ENCODE data around the gene CSMD2.

Gene CSMD2

GRCh38 chr1:33949570-33949969 is 215.5 kb downstream of the CSMD2 start:
- no peak for DNase-seq

GRCh38 chr1:33948291-33948690 is 216.7 kb downstream of the CSMD2 start:
- no peak for DNase-seq

GRCh38 chr1:33946836-33947235 is 218.2 kb downstream of the CSMD2 start:
- no peak for DNase-seq

- DNase-seq: no peak
These were observed 220.2 kb downstream of the CSMD2 start for GRCh38 chr1:33944846-33945245.

DNA sequence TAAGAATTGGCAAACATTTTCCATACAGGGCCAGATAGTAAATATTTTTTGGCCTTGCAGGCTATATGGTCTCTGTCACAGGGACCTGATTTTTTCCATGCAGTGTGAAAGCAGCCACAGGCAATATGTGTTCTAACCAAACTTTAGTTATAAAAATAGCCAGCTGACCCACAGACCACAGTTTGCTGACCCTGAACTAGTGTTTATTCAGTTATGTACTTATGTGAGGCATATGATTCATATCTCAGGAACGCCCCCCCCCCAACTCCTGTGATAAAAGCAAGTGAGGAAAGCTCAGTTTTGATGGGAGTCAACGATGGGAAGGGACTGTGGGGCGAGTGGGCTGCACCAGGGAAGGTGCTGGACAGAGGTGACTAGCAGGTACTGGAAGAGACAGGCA is 221.1 kb downstream of the CSMD2 start:
- no peak for DNase-seq

DNA sequence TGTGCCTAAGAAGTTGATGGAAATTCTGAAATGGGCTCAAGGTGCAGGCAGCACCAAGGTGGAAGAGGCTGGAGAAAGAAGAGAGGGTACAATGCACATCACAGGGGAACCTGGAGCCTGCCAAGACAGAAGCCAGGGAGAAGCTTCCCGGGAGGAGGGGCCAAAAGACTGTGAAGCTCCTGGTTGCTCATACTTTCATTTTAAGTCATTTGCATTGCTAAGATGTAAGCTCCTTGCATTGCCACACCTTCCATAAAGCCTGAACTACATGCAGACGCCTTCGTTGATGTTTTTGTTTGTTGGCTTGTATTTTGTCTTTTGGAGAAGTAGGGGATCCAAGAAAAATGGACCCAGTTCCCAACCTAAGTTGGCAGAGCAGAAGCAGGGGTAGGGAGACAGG is 232.2 kb downstream of the CSMD2 start:
- no peak for DNase-seq

- DNase-seq: no peak
These were observed 233.9 kb downstream of the CSMD2 start for GRCh38 chr1:33931111-33931475.

DNA sequence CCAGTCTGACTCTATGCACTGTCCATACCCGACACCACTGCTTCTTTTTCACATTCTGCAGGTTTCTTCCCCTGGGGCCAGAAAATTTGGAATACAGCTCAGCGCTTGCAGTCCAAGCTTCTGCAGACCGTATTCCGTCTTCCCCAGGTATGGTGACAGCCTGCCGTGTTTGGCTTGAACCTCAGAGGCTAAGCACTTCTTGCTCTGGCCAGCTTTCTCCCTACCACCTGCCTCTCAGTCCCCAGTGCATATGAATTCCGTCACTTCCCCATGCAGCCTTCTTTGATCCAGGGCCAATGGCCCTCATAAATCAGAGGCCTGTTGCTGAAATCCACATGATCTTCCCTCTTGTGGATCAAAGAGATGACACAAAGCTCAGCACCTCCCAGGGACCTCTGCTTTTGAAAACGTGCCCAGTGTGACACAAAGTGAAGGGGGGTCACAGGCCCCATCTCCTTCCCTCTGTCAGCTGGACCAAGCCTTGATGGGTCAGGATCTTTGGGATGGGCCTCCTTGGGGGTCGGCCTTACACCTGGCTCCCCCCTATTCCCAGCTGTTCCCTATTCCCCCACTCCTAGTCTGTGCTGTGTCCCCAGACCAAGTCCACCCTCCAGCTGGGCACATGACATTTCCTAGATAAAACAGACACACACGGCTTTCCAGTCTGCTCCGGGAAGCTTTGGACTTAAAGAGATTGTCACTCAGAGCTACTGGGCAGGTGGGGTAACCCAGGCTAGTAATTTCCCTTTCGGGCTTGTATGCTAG is 234.5 kb downstream of the CSMD2 start:
- no peak for DNase-seq

GRCh38 chr1:33928251-33928650 is 236.8 kb downstream of the CSMD2 start:
- no peak for DNase-seq

DNA sequence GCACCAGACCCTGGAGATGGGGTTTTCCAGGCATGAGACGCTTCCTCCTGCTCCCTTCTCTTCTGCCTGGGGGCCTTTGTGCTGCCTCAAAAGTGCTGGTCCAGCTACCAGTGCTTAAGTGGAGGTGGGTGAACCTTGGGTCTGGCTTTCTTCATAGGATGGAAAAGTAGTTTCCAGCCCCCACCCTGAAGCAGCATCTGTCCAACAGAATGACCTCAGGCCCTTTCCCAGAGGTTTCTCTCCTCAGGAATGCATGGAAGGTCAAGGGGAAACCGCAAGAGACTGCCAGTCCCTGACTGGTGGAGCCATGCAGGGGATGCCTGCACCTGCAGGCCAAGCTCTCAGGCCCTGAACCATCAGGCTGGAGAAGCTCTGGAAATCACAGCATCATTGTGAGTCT is 237.3 kb downstream of the CSMD2 start:
- no peak for DNase-seq

DNA sequence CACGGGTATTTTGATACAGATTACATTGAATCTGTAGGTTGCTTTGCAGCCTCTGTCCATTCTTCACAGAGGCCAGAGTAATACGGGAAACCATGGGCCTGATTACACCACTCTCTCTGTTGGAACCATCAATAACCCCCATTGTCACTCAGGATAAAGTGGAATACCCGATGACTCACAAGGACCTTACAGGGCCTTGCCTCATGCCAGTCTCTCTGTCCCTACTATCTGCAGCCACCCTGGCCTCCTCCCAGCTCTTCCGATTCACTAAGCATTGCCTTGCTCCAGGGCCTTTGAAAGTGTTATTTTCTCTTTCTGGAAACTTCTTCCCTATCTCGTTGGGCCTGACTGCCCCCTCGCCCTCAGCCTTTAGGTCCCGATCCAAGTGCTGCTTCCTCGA is 239.4 kb downstream of the CSMD2 start:
- DNase-seq: no peak

DNA sequence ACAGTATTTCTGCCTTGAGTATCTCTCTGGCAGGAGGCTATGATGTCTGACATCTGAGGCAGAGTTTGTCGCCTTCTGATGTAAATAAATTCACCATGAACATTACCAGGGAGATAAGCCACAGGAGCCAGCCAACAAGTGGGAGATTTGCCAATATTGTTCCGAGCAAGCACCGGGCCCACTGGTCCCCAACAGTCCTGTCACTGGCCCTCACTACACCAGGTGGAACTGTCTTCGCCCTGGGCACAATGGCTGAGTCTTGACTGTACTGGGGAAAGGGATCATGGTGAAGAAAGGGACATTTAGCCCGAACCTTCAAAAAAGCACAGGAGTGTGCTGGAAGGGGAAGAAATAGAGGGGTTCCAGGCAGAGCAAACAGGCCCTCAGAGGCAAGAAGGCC is 243.7 kb downstream of the CSMD2 start:
- DNase-seq: no peak

GRCh38 chr1:33918368-33918767 is 246.7 kb downstream of the CSMD2 start:
- DNase-seq: no peak

GRCh38 chr1:33916786-33917185 is 248.2 kb downstream of the CSMD2 start:
- DNase-seq: no peak

DNA sequence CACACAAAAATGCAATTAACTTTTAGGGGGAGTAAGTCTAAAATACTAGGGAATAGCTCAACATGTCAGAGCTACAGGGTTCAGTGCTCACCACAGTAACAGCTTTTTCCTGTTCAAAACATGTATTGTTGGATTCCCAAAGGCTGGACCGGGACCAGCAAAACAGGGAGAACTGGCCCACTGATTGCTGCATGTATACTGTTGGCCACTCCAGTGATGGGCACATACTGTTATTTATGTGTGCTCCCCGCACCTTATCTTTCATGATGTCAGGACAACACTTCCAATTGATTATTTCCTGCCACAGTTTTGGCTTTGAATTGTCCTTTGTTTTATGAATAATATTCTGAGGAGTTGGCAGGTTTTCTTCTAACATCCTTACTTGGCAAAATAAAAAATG is 250.5 kb downstream of the CSMD2 start:
- no peak for DNase-seq

GRCh38 chr1:33908324-33908956 is 256.6 kb downstream of the CSMD2 start:
- DNase-seq: no peak

- DNase-seq: no peak
These were observed 258.9 kb downstream of the CSMD2 start for GRCh38 chr1:33906156-33906555.

GRCh38 chr1:33905241-33905640 is 259.8 kb downstream of the CSMD2 start:
- DNase-seq: no peak

DNA sequence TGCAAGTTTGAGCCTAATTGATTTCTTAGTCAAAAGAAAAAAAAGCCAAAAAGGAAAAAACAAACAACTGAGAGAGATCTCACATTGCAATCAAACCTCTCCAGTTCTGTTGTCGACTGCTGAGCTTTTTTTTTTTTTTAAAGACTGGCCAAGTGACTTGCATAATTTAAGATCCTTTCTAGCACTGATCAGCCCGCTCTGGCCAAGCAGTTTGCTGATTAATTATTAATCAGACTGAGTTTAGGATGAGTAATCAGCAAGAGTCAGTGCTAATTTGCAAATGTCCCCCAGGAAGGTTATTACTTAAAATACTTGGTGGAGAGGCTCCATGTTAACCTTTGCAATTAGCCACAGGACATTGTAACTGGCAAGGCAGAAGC is 261.8 kb downstream of the CSMD2 start:
- no peak for DNase-seq

- DNase-seq: no peak
These were observed 262.4 kb downstream of the CSMD2 start for GRCh38 chr1:33902486-33903209.

- DNase-seq: no peak
These were observed 265.3 kb downstream of the CSMD2 start for GRCh38 chr1:33899746-33900145.

DNA sequence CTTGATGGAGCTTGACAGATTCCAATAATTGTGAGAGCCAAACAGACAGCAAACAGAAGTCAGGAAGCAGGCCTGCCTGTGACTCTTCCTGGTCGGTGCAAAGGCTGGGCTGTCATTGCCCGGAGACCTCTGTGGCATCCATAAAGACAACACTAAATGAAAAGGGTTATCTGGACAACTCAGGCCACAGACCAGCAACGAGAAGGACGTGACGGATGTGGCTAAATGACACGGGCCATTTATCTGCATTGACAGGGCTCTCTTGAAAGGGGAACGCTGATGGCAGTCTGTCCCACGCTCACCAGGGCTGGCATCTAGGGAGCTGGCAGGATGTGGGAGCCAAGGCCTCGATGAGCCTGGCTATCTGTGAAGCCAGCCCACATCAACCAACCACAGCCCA is 266.1 kb downstream of the CSMD2 start:
- no peak for DNase-seq

DNA sequence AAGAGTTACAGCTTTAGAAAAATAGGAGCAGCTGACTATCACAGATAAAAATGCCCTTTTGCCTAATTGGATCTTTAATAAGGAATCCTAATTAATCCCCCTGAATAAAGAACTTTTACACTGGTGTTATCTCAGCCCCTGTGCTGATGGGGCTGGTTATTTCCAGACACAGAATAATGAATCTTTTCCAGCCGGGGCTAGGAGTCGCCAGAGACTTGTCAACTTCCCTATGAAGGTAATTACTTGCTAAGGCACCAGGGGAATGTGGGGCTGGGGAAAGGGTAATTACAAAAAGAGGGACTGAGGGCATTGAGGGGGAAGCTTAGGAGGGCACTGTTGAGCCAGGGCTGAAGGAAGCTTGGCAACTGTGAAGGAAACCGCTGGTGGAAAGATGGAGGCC is 266.6 kb downstream of the CSMD2 start:
- DNase-seq: no peak

GRCh38 chr1:33897092-33897725 is 267.8 kb downstream of the CSMD2 start:
- DNase-seq: no peak
